ENCODE data around the gene PBX1.

The PBX1 gene

DNA sequence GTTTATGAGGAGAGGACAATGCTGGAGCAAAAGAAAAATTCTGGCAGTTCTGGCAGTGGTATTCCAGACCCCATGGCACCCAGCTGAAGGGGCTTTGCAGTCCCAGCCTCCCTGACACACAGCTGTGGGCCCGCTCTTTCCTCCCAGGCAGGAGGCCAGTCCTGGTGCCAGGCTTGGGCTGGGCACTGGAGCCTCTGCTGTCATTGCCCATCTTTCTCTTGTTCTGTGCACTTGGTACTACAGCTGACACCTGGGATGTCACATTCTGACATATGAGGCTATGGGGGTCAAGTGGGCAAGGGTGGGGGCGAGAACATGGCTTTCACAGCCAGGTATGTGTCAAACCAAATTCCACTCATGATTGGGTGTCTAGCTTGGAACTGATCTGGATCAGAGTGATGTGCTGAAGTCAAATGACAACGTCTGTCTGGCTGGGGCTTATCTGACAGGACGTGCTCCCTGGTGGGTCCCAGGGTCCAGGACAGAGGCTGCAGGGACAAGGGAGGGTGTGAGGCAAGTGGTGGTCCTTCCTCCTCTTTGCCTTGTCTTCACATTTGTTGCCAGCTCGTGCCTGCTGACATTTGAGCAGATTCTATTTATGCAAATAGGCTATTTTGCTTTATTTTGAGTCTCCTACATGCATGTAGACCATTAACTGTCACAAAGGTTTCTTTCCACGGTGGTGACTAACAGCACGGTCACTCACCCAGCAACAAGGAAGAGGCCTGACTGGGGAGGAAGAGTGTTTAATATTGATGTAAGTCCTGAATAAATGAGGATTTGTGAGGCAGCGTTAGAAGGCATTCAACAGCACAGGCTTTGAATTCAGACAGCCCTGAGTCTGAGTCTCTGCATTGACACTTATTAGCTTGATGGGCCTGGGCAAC, 336.3 kb downstream of the PBX1 start:
- DNase-seq, result no peak

DNA sequence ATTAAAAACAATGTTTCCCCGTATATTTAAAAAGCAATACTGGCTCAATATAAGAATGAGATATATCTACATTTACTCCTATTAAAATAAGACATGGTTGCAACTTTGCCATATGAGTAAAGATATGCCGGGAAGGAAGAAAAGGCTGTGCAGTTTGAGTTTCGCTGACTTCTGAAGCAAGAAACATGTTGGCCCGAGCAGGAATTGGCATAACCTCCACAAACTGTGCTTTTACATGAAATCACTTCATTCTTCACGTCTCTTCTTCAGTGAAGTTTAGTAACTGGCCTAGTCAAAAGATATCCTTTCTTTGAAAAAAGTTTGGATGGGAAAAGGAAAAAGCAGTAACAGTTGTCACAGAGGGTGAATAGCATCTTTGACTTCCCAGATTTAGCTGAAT, 342.0 kb downstream of the PBX1 start:
- no peak for DNase-seq
